GM10847 (cell line): ENCODE results near the gene TBC1D4.

Experiments
- POLR2A ChIP-seq: IDR thresholded peaks from 2 replicates; pipeline ENCODE4 v1.6.1; 2011; ENCODE audit not compliant: insufficient read length; ENCODE audit errors: extremely low read depth

The TBC1D4 gene

GRCh38 chr13:75355609-75356008 is 126.4 kb downstream of the TBC1D4 start:
- TF ChIP-seq POLR2A, result no peak

- no peak for TF ChIP-seq POLR2A
Measured at GRCh38 chr13:75353781-75354193, 128.2 kb downstream of the TBC1D4 start.

- TF ChIP-seq POLR2A, result no peak
Measured at GRCh38 chr13:75352641-75353327, 129.2 kb downstream of the TBC1D4 start.

GRCh38 chr13:75347925-75348324 is 134.0 kb downstream of the TBC1D4 start:
- TF ChIP-seq POLR2A, result no peak

- TF ChIP-seq POLR2A, result no peak
Measured at GRCh38 chr13:75347457-75347856, 134.5 kb downstream of the TBC1D4 start.

GRCh38 chr13:75345193-75345592 is 136.8 kb downstream of the TBC1D4 start:
- TF ChIP-seq POLR2A, result no peak

- no peak for TF ChIP-seq POLR2A
Measured at GRCh38 chr13:75341028-75341427, 140.9 kb downstream of the TBC1D4 start.

GRCh38 chr13:75339635-75340374 is 142.2 kb downstream of the TBC1D4 start:
- no peak for TF ChIP-seq POLR2A

- TF ChIP-seq POLR2A, result no peak
Measured at GRCh38 chr13:75334634-75335447, 147.1 kb downstream of the TBC1D4 start.

- TF ChIP-seq POLR2A, result no peak
Measured at GRCh38 chr13:75333103-75333502, 148.9 kb downstream of the TBC1D4 start.

- TF ChIP-seq POLR2A, result no peak
Measured at GRCh38 chr13:75331792-75332349, 150.1 kb downstream of the TBC1D4 start.

GRCh38 chr13:75330770-75331169 is 151.2 kb downstream of the TBC1D4 start:
- no peak for TF ChIP-seq POLR2A

- TF ChIP-seq POLR2A, result no peak
Measured at GRCh38 chr13:75329723-75330122, 152.2 kb downstream of the TBC1D4 start.

GRCh38 chr13:75329097-75329496 is 152.9 kb downstream of the TBC1D4 start:
- TF ChIP-seq POLR2A, result no peak

GRCh38 chr13:75327135-75327510 is 154.8 kb downstream of the TBC1D4 start:
- no peak for TF ChIP-seq POLR2A
